BE2C (cell line): Measurements from ENCODE around the gene KCNJ5.

Source experiments
- DNase-seq: peaks from one replicate; pipeline ENCODE4 v3.0.0-alpha.2; 2020
- H3K27me3 ChIP-seq: fragments of 250-450 bp; sonication (Bioruptor Pico); 2 replicates; pipeline ENCODE4 v1.5.1; 2020; ENCODE audit warnings: mild to moderate bottlenecking
- H3K36me3 ChIP-seq: fragments of 250-450 bp; sonication (Bioruptor Pico); 2 replicates; pipeline ENCODE4 v1.5.1; 2020; ENCODE audit warnings: mild to moderate bottlenecking
- H3K4me1 ChIP-seq: fragments of 250-450 bp; sonication (Bioruptor Pico); 2 replicates; pipeline ENCODE4 v1.5.1; 2020
- H3K4me3 ChIP-seq: 2 replicates; pipeline ENCODE4 v1.5.1; 2011; ENCODE audit warnings: low read depth, low read length
- H3K9me3 ChIP-seq: fragments of 250-450 bp; sonication (Bioruptor Pico); 2 replicates; pipeline ENCODE4 v1.5.1; 2020
- CTCF ChIP-seq: IDR thresholded peaks from 2 replicates; pipeline ENCODE4 v1.5.1; 2012; ENCODE audit warnings: mild to moderate bottlenecking, low read depth, low read length

KCNJ5 gene

GRCh38 chr11:128848815-128849455 lies 42.2 kb upstream of the KCNJ5 start:
- Histone ChIP-seq H3K9me3 (0 out of 2 replicates have a peak, but pooled peaks cover 2% of the 10 kb centered on the region), H3K27me3 (no peaks in the 10 kb centered on the region), H3K4me3 (no peak overlapping the region), H3K36me3 (no peaks in the 10 kb centered on the region), H3K4me1 (no peaks in the 10 kb centered on the region)
- peak; percentile 70 for DNase-seq
- peak; percentile 75 for TF ChIP-seq CTCF

- H3K4me3 ChIP-seq = no peak overlapping the region
- no peaks in the 10 kb centered on the region for H3K36me3 ChIP-seq
- H3K9me3 ChIP-seq = 0 out of 2 replicates have a peak, but pooled peaks cover 2% of the 10 kb centered on the region
- DNase-seq = no peak
- H3K27me3 ChIP-seq = no peaks in the 10 kb centered on the region
- TF ChIP-seq CTCF = no peak
- H3K4me1 ChIP-seq = no peaks in the 10 kb centered on the region
Observed at GRCh38 chr11:128852327-128853023, 38.7 kb upstream of the KCNJ5 start.

- H3K4me1 ChIP-seq = no peaks in the 10 kb centered on the region
- TF ChIP-seq CTCF = no peak
- H3K4me3 ChIP-seq = no peak overlapping the region
- DNase-seq = no peak
- H3K36me3 ChIP-seq = no peaks in the 10 kb centered on the region
- H3K9me3 ChIP-seq = 0 out of 2 replicates have a peak, but pooled peaks cover 2% of the 10 kb centered on the region
- H3K27me3 ChIP-seq = no peaks in the 10 kb centered on the region
Observed at GRCh38 chr11:128853559-128853958, 37.6 kb upstream of the KCNJ5 start.

- Histone ChIP-seq H3K4me3 (no peak overlapping the region), H3K27me3 (no peaks in the 10 kb centered on the region; the same call in 1 of the 2 replicates), H3K36me3 (no peaks in the 10 kb centered on the region), H3K4me1 (no peaks in the 10 kb centered on the region), H3K9me3 (0 out of 2 replicates have a peak, but pooled peaks cover 2% of the 10 kb centered on the region)
- TF ChIP-seq CTCF = no peak
- DNase-seq = no peak
Observed at GRCh38 chr11:128854841-128855240, 36.3 kb upstream of the KCNJ5 start.

GRCh38 chr11:128856241-128856640 lies 34.9 kb upstream of the KCNJ5 start:
- Histone ChIP-seq H3K4me3 (no peak overlapping the region), H3K27me3 (peaks cover 4% of the 10 kb centered on the region), H3K4me1 (no peaks in the 10 kb centered on the region), H3K36me3 (no peaks in the 10 kb centered on the region), H3K9me3 (0 out of 2 replicates have a peak, but pooled peaks cover 2% of the 10 kb centered on the region)
- no peak for DNase-seq
- TF ChIP-seq CTCF = no peak

- no peak overlapping the region for H3K4me3 ChIP-seq
- H3K9me3 ChIP-seq = 0 out of 2 replicates have a peak, but pooled peaks cover 2% of the 10 kb centered on the region
- no peaks in the 10 kb centered on the region for H3K36me3 ChIP-seq
- DNase-seq = no peak
- no peaks in the 10 kb centered on the region for H3K4me1 ChIP-seq
- no peak for TF ChIP-seq CTCF
- peaks cover 4% of the 10 kb centered on the region for H3K27me3 ChIP-seq
Observed at GRCh38 chr11:128857341-128857740, 33.8 kb upstream of the KCNJ5 start.
